ENCODE results near the gene NDUFB10. TPM values are rescaled to one million over a fixed set of nuclear protein-coding genes. Genes with fewer than 3 reads are reported as not detected.
A peak's percentile ranks its signal among the peaks of the same experiment; 100 is the strongest.

Gene NDUFB10
- total RNA-seq, 4 donors from 2014 or later = 137 to 496 (median 250) TPM

DNA sequence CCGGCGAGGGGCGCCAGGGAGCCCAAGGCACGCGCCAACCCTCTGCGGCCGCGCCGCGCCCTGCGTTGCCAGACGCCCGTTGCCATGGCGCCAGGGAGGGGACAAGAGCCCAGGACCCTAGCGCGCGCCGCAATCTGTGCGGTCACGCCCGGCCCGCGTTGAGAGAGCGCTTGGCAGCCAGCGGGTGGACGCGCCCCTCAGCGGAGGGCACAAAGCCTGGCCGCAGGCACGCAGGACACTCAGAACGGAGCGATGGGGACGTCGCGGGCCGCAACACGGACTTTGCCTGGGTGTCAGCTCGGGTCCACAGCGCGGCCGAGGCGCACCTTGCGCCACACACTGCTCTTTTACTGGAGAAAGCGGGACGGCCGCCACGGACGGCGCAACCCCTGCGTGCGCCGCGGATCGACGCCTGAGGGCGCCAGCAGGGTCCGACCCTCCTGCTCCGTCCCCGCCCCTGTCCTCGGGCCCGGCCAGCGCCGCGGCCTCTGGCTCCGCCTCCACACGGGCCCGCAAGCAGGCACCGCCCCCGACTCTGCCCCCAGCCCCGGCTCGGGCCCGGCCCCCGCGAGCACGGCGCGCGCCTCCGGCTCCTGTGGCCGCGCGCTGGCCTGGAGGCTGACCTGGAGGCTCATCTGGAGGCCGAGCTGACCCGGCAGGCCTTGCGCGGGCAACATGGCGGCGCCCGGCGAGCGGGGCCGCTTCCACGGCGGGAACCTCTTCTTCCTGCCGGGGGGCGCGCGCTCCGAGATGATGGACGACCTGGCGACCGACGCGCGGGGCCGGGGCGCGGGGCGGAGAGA is 24.4 kb downstream of the NDUFB10 start, which contains the start of gene GFER:
GFER (plus strand) TSS at position 650 of the 803 bp plus-strand sequence; CDS start at position 676, 26 bp downstream.
- intact Hi-C loops (cut with DNase I; ENCODE audit: low total_unique reads) = loop anchor here (10.0 kb wide), 1 partner anchor 681 kb away; no protein-coding TSS in a partner anchor
- Histone ChIP-seq H3K36me3 (peaks cover 0 to 7% (median 0%) of the 10 kb centered on the region in 4 donors), H3K4me1 (peaks cover 22 to 62% (median 57%) of the 10 kb centered on the region in 4 donors), H3K27me3 (peaks cover 37% of the 10 kb centered on the region), H3K27ac (peak within 1 kb of the TSS; percentile 91 to 95 (median 93)), H3K9me3 (no peaks in the 10 kb centered on the region), H3K4me3 (peak within 1 kb of the TSS; percentile 58 to 90 (median 82))
- DNase-seq = peak; percentile 92
- in situ Hi-C loops (cut with MboI; ENCODE audit: low pct_ligation_motif_present in 1 of 4, low pct_unique_long_range_greater_than_20kb in 1 of 4, low sequenced_read_pairs in 3 of 4) = no loop called here
- 1% methylated on average over 37 of the region's 109 CpGs; no CpG with 5 or more reads in 1 of the 2 donors for WGBS, 2 donors (ENCODE audit: low coverage in 1 of 2)
- TF ChIP-seq POLR2AphosphoS5 (IDR thresholded peaks at IDR 0.05) (peak in 2 of 3 donors; percentile 72 to 76), EP300 (IDR thresholded peaks at IDR 0.05; ENCODE audit: low read depth) (no peak), POLR2A (IDR thresholded peaks at IDR 0.05) (peak; percentile 71)
- TF ChIP-seq, protein P1, sequence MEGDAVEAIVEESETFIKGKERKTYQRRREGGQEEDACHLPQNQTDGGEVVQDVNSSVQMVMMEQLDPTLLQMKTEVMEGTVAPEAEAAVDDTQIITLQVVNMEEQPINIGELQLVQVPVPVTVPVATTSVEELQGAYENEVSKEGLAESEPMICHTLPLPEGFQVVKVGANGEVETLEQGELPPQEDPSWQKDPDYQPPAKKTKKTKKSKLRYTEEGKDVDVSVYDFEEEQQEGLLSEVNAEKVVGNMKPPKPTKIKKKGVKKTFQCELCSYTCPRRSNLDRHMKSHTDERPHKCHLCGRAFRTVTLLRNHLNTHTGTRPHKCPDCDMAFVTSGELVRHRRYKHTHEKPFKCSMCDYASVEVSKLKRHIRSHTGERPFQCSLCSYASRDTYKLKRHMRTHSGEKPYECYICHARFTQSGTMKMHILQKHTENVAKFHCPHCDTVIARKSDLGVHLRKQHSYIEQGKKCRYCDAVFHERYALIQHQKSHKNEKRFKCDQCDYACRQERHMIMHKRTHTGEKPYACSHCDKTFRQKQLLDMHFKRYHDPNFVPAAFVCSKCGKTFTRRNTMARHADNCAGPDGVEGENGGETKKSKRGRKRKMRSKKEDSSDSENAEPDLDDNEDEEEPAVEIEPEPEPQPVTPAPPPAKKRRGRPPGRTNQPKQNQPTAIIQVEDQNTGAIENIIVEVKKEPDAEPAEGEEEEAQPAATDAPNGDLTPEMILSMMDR (IDR thresholded peaks at IDR 0.05) = peak in 4 of 5 experiments; percentile 24 to 45 (median 30)

DNA sequence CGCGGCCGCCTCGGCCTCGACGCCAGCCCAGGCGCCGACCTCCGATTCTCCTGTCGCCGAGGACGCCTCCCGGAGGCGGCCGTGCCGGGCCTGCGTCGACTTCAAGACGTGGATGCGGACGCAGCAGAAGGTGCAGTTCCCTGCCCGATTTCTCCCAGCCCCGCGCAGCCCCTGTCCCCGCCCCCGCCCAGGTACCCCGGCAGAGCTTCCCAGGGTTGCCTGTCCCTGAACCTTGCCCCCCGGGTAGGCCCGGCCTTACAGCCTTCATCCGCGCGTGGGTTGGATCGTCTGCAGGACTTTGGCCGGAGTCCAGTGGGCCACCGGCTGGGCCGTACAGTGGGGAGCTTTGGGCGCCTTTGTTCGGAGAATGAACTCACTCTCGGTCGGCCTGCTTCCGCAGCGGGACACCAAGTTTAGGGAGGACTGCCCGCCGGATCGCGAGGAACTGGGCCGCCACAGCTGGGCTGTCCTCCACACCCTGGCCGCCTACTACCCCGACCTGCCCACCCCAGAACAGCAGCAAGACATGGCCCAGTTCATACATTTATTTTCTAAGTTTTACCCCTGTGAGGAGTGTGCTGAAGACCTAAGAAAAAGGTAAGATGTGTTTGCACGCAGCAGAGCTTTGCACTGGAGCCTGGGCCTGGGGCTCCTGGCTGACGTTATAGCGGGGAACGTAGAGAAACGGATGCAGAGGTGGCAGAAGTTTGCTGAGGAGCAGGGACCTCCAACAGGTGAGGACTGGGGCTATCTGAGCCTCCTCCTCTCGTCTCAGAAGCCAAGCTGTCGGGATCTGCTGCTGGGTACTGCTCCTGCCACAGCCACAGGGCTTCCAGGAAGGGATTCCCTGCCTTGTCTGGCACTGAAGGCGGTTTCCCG is 25.2 kb downstream of the NDUFB10 start:
- Histone ChIP-seq H3K4me3 (peak overlapping the region; percentile 58 to 90 (median 82)), H3K27ac (peak overlapping the region; percentile 91 to 95 (median 93)), H3K27me3 (peaks cover 39% of the 10 kb centered on the region), H3K9me3 (no peaks in the 10 kb centered on the region), H3K4me1 (peaks cover 22 to 67% (median 58%) of the 10 kb centered on the region in 4 donors), H3K36me3 (peaks cover 0 to 7% (median 0%) of the 10 kb centered on the region in 4 donors)
- DNase-seq = peak; percentile 68
- 9 to 24% methylated on average over 7 to 36 of the region's 58 CpGs for WGBS, 2 donors (ENCODE audit: low coverage in 1 of 2)
- TF ChIP-seq POLR2AphosphoS5 (IDR thresholded peaks at IDR 0.05) = peak in 2 of 3 donors; percentile 11 to 18
- TF ChIP-seq EP300 (IDR thresholded peaks at IDR 0.05; ENCODE audit: low read depth) = no peak
- TF ChIP-seq POLR2A (IDR thresholded peaks at IDR 0.05) = peak; percentile 45
- TF ChIP-seq, protein P1 (IDR thresholded peaks at IDR 0.05) = no peak
- in situ Hi-C loops (cut with MboI; ENCODE audit: low pct_ligation_motif_present in 1 of 4, low pct_unique_long_range_greater_than_20kb in 1 of 4, low sequenced_read_pairs in 3 of 4) (no loop called here), intact Hi-C loops (cut with DNase I; ENCODE audit: low total_unique reads) (loop anchor here (10.0 kb wide), 1 partner anchor 680 kb away; no protein-coding TSS in a partner anchor)

DNA sequence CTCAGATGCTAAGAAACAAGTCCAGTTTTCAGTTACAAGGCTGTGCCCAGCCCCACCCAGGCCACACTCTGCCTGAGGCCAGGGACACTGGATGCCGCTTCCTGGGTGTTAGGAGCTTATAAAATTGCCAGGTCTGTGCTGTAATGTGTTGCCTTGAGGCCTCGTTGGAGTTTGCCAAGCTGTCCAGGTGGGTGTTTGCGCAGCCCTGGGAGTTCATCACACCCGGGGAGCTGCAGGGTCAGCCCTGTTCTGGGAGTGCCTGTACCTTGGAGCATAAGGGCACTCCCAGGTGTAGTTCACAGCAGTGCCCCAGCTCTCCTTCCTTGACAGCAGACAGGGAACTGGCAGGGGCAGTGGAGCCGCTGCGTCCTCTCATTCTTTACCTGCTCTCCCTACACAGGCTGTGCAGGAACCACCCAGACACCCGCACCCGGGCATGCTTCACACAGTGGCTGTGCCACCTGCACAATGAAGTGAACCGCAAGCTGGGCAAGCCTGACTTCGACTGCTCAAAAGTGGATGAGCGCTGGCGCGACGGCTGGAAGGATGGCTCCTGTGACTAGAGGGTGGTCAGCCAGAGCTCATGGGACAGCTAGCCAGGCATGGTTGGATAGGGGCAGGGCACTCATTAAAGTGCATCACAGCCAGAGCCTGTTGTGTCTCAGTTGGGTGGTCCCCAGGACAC is 26.3 kb downstream of the NDUFB10 start:
- Histone ChIP-seq H3K4me3 (peak overlapping the region in 2 of 4 donors; percentile 89 to 90), H3K4me1 (peaks cover 25 to 64% (median 56%) of the 10 kb centered on the region in 4 donors), H3K27ac (peak overlapping the region; percentile 91 to 95 (median 93)), H3K27me3 (peaks cover 38% of the 10 kb centered on the region), H3K36me3 (peaks cover 0 to 7% (median 0%) of the 10 kb centered on the region in 4 donors), H3K9me3 (no peaks in the 10 kb centered on the region)
- in situ Hi-C loops (cut with MboI; ENCODE audit: low pct_ligation_motif_present in 1 of 4, low pct_unique_long_range_greater_than_20kb in 1 of 4, low sequenced_read_pairs in 3 of 4) (no loop called here), intact Hi-C loops (cut with DNase I; ENCODE audit: low total_unique reads) (loop anchor here (10.0 kb wide), 1 partner anchor 679 kb away; no protein-coding TSS in a partner anchor)
- 75% methylated on average over 14 of the region's 14 CpGs; no CpG with 5 or more reads in 1 of the 2 donors for whole genome bisulfite sequencing, 2 donors (ENCODE audit: low coverage in 1 of 2)
- peak; percentile 78 for DNase-seq
- TF ChIP-seq POLR2A (IDR thresholded peaks at IDR 0.05) (peak; percentile 83), POLR2AphosphoS5 (IDR thresholded peaks at IDR 0.05) (peak in 2 of 3 donors; percentile 63 to 70)
- TF ChIP-seq, protein P1 (IDR thresholded peaks at IDR 0.05) = no peak
